Common myeloid progenitor, CD34-positive (primary cell): Measurements from ENCODE around the gene CHSY1.

Experiments used
- CTCF ChIA-PET: fragments of 350-600 bp; sonication (Branson Sonifier 250); formaldehyde crosslinking; loops from one replicate; lab custom pipeline; 2021; ENCODE audit warnings: antibody characterized with exemption; lab: Charles Lee
- POLR2A ChIA-PET: fragments of 350-600 bp; sonication (Branson Sonifier 250); formaldehyde crosslinking; loops from one replicate; lab custom pipeline; 2021; ENCODE audit warnings: antibody characterized with exemption; lab: Charles Lee
- DNase-seq, 3 donors: peaks; one replicate each; pipeline versions ENCODE4 v3.0.0 to v3.0.0-alpha.2; 2013
- H3K27ac ChIP-seq, 2 experiments: 1 replicate in 1 of 2; 2 replicates in 1 of 2; pipeline ENCODE4 v1.7.0; 2013; ENCODE audit warnings: inconsistent platforms in 2 of 2, low read length in 2 of 2, mild to moderate bottlenecking in 2 of 2, low read depth in 1 of 2, moderate library complexity in 1 of 2; ENCODE audit not compliant: severe bottlenecking in 2 of 2, insufficient read depth in 1 of 2, poor library complexity in 1 of 2
- H3K27me3 ChIP-seq, 5 experiments: replicated peaks in 2 of 5; 1 replicate in 3 of 5; 2 replicates in 2 of 5; pipeline versions ENCODE4 v1.6.1 to v1.7.0; 2013; ENCODE audit warnings: low read length in 4 of 5, mild to moderate bottlenecking in 2 of 5, moderate library complexity in 2 of 5, inconsistent platforms in 1 of 5; ENCODE audit not compliant: insufficient read depth in 5 of 5, control insufficient read depth in 4 of 5
- H3K36me3 ChIP-seq, 4 experiments: 1 replicate in 2 of 4; 2 replicates in 2 of 4; pipeline versions ENCODE4 v1.6.1 to v1.7.0; 2013; ENCODE audit warnings: low read length in 3 of 4, control low read depth in 1 of 4, mild to moderate bottlenecking in 1 of 4; ENCODE audit not compliant: control insufficient read depth in 4 of 4, insufficient read depth in 4 of 4
- H3K4me1 ChIP-seq, 4 experiments: 1 replicate in 3 of 4; 2 replicates in 1 of 4; pipeline versions ENCODE4 v1.6.1 to v1.7.1; 2013; ENCODE audit warnings: low read length in 3 of 4, mild to moderate bottlenecking in 3 of 4, control low read depth in 1 of 4, inconsistent platforms in 1 of 4, moderate library complexity in 1 of 4; ENCODE audit not compliant: control insufficient read depth in 4 of 4, insufficient read depth in 4 of 4; ENCODE audit errors: control extremely low read depth in 1 of 4
- H3K4me3 ChIP-seq, 7 experiments: 1 replicate in 4 of 7; 2 replicates in 3 of 7; pipeline versions ENCODE4 v1.5.1 to v1.7.0; 2013; ENCODE audit warnings: mild to moderate bottlenecking in 7 of 7, low read length in 6 of 7, moderate library complexity in 6 of 7, inconsistent platforms in 2 of 7, low read depth in 2 of 7, control low read depth in 1 of 7; ENCODE audit not compliant: insufficient read depth in 4 of 7, control insufficient read depth in 1 of 7; ENCODE audit errors: extremely low read depth in 1 of 7
- H3K9me3 ChIP-seq, 5 experiments: 1 replicate in 4 of 5; 2 replicates in 1 of 5; pipeline versions ENCODE4 v1.6.1 to v1.7.1; 2013; ENCODE audit warnings: low read length in 4 of 5, mild to moderate bottlenecking in 2 of 5, inconsistent platforms in 1 of 5, low read depth in 1 of 5, moderate library complexity in 1 of 5; ENCODE audit not compliant: control insufficient read depth in 4 of 5, insufficient read depth in 2 of 5; ENCODE audit errors: control extremely low read depth in 1 of 5
- WGBS: methylation state at CpG from one replicate; pipeline ENCODE4 v1.1.5; 2013; ENCODE audit not compliant: insufficient coverage; 5-methylcytosine and 5-hydroxymethylcytosine counted together

Gene CHSY1

DNA sequence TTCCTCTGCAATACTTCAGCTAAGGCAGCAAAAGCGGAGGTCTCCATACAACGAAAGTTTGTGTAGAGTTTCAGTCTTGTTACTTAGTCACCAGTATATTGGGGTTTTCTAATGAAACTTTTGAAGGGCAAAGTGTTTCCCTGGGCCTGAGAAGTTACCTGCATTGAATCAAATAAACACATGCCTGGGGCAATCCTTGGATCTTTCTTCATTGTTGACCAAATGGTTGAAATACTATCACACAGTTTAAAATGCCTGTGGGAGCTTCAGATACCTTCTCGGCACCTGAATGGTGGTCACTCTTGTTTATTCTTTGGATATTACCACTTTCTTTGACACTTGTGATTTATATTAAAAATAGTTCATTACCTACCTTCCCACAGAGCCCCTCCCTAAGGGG, 988 bp upstream of the CHSY1 start:
- DNase-seq = no peak
- peaks cover 0 to 9% (median 1%) of the 10 kb centered on the region in 4 experiments for H3K36me3 ChIP-seq
- H3K4me3 ChIP-seq = peak overlapping the region in 6 of 7 experiments; percentile 69 to 90 (median 84)
- no peaks in the 10 kb centered on the region for H3K27me3 ChIP-seq
- peaks cover 27 to 69% (median 62%) of the 10 kb centered on the region in 4 experiments for H3K4me1 ChIP-seq
- peak overlapping the region in 1 of 2 experiments; percentile 75 for H3K27ac ChIP-seq
- H3K9me3 ChIP-seq = no peaks in the 10 kb centered on the region
- ChIA-PET POLR2A (interaction anchor here (0.6 to 1.5 kb wide), 2 partner anchors 58 to 104 kb away, joined by 3 to 7 read pairs; no protein-coding TSS in a partner anchor), CTCF (interaction anchor here (0.7 to 9.6 kb wide), 8 partner anchors 13 to 239 kb away, joined by 3 to 133 read pairs (median 4); partner anchors contain the start of gene SNRPA1)
- WGBS = no CpG with 5 or more reads among the region's 3 CpGs

DNA sequence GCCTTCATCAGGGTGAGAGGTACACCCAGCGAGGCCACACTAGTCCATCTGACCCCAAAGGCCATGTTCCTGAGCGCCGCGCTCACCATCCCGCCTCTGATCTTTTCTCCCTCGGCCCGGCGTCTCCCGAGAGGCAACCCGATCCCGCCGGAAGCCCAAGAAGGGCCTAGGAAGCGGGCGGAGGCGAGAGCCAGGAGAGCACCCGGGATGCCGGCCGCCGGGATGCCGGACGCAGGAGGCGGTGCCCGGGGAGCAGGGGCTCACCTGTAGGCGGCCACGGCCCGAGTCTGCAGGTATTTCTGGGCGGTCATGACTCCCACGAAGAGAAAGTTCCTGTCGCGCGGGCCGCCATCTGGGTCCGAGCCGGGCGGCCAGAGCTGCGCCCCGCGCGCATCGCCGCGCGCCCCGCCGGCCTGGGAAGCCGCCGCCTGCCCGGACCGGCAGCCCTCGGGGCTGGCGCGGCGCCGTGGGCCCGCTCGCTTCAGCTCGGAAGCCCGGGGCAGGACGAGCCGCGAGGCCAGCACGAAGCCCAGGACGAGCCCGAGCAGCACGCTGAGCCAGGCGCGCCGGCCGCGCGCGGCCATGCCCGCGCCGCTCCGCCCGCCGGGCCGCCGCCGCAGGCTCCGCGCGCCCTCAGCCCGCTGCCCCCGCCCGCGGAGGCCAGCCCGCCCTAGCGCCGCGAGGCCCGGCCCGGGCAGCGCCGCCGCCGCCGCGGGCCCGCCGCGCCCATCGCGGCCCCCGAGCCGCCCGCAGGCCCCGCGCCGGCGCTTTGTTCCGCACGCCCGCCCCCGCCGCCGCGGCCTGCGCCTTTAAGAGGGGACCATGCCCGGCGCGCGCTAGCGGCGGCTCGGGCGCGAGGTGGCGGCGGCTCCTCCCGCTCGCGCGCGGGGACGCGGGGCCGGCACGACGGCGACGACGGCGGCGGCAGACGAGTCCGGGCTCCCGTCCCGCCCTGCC, 697 bp downstream of the CHSY1 start:
- peaks cover 0 to 20% (median 3%) of the 10 kb centered on the region in 4 experiments for H3K36me3 ChIP-seq
- CTCF ChIA-PET = interaction anchor here (0.6 to 9.6 kb wide), 17 partner anchors 9 to 331 kb away, joined by 3 to 133 read pairs (median 4); no protein-coding TSS in a partner anchor

DNA sequence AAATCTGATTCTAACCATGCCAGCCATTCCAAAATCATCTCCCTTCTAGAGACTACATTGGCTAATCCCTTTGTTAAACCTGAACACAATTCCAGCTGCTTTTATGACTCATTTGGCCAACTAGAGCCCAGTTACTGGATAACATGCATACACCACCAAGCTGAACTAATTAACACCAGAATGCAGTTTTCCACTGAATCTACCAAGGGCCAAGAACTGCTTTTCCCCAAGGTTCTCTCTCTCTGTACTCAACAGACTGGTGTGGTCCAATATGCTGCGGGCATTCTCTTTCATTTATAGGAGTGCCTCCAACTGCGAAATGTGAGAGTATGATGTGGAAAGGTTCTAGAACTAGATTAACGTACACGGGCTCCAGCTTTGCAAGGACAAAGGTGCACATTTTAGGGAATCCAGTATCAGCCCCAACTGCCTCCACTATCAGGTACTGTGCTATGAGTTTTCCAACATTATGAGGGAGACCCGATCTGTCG, 1.5 kb downstream of the CHSY1 start:
- POLR2A ChIA-PET = interaction anchor here (0.6 to 1.4 kb wide), 2 partner anchors 11 to 70 kb away, joined by 3 read pairs; no protein-coding TSS in a partner anchor
- H3K36me3 ChIP-seq = peaks cover 0 to 20% (median 3%) of the 10 kb centered on the region in 4 experiments
- no peaks in the 10 kb centered on the region for H3K9me3 ChIP-seq
- peak overlapping the region; percentile 60 to 92 (median 82) for H3K4me3 ChIP-seq
- H3K27me3 ChIP-seq = no peaks in the 10 kb centered on the region
- WGBS = 0% methylated on average over 4 of the region's 6 CpGs
- peak in 1 of 3 donors; percentile 30 for DNase-seq
- peaks cover 49 to 83% (median 74%) of the 10 kb centered on the region in 4 experiments for H3K4me1 ChIP-seq
- CTCF ChIA-PET = interaction anchor here (0.8 to 9.6 kb wide), 5 partner anchors 10 to 236 kb away, joined by 3 to 133 read pairs (median 6); no protein-coding TSS in a partner anchor
- H3K27ac ChIP-seq = peak overlapping the region in 1 of 2 experiments; percentile 69

More for the DNA sequence above, 697 bp downstream of the CHSY1 start:
- peak overlapping the region in 1 of 2 experiments; percentile 75 for H3K27ac ChIP-seq
- H3K4me3 ChIP-seq = peak overlapping the region; percentile 75 to 92 (median 86)
- DNase-seq = peak in 1 of 3 donors; percentile 40
- H3K27me3 ChIP-seq = no peaks in the 10 kb centered on the region
- H3K9me3 ChIP-seq = no peaks in the 10 kb centered on the region
- WGBS = 0% methylated on average over 135 of the region's 150 CpGs
- peaks cover 41 to 83% (median 74%) of the 10 kb centered on the region in 4 experiments for H3K4me1 ChIP-seq
- POLR2A ChIA-PET = interaction anchor here (0.6 to 1.5 kb wide), 9 partner anchors 8 to 134 kb away, joined by 3 to 9 read pairs (median 3); partner anchors contain the start of gene SNRPA1

GRCh38 chr15:101248274-101248673, 3.6 kb downstream of the CHSY1 start:
- Histone ChIP-seq H3K4me3 (peak overlapping the region in 2 of 7 experiments; percentile 14 to 31), H3K27ac (peak overlapping the region in 1 of 2 experiments; percentile 32), H3K4me1 (peaks cover 61 to 86% (median 78%) of the 10 kb centered on the region in 4 experiments), H3K36me3 (peaks cover 0 to 23% (median 3%) of the 10 kb centered on the region in 4 experiments), H3K27me3 (no peaks in the 10 kb centered on the region), H3K9me3 (no peaks in the 10 kb centered on the region)
- no peak for DNase-seq
- POLR2A ChIA-PET = no interaction called here
- 100% methylated on average over 1 of the region's 3 CpGs for WGBS
- CTCF ChIA-PET = interaction anchor here (0.9 to 3.3 kb wide), 4 partner anchors 8 to 225 kb away, joined by 3 to 19 read pairs (median 6); no protein-coding TSS in a partner anchor

DNA sequence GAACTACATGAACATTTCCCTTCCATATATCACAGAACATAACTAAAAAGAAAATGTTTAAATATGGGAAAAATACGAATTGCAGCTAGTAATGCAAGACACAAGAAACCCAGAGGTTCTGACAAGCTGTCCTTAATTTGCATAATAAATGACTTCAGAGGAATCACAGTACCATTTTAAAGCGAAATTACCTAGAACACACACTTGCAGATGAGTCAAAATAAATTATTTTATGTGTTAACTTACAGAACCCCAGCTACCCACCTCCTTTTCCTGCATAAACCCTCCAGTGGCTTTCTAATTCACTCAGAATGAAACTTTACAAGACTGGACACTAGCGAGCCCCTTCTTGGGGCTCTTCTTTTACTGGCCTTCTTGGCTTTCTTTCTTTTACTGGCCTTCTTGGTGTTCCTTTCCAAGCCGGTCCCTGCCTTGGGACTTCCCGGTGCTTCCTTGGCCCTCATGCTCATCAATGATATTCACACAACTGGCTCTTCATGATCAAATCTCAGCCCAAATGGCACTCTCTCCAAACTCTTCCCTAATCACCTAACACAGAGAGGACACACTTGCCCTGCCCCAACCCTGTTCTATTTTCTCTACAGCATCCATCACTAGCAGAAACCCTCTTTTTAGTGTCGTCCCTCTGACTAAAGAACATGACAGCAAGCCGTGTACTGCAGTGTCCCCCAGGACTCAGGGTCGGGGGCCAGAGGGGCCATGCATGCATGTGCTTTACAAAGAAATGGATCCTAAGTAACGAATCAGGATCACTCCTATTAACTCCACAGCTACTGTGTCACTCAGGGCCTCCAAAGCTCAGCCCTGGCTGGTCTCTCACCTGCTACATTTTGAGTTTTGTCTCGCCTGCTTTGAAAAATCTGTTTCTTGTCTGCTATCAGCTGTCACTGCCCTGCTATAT, 4.8 kb downstream of the CHSY1 start:
- 93% methylated on average over 7 of the region's 10 CpGs for WGBS
- peak overlapping the region in 3 of 7 experiments; percentile 4 to 51 (median 6) for H3K4me3 ChIP-seq
- no peaks in the 10 kb centered on the region for H3K9me3 ChIP-seq
- no peaks in the 10 kb centered on the region for H3K27me3 ChIP-seq
- POLR2A ChIA-PET = interaction anchor here (0.6 to 1.1 kb wide), 4 partner anchors 10 to 123 kb away, joined by 3 to 6 read pairs (median 4); no protein-coding TSS in a partner anchor
- DNase-seq = no peak
- CTCF ChIA-PET = interaction anchor here (0.8 to 3.3 kb wide), 6 partner anchors 6 to 224 kb away, joined by 3 to 19 read pairs (median 3); no protein-coding TSS in a partner anchor
- peaks cover 61 to 86% (median 80%) of the 10 kb centered on the region in 4 experiments for H3K4me1 ChIP-seq
- peak overlapping the region in 1 of 2 experiments; percentile 29 for H3K27ac ChIP-seq
- peaks cover 0 to 28% (median 3%) of the 10 kb centered on the region in 4 experiments for H3K36me3 ChIP-seq
